ENCODE measurements around the gene KRTAP10-4.
"Not testable (repeated sequence)": the region's sequence is repeated elsewhere in the genome, so short reads cannot be mapped to it uniquely, and the experiment has no call there.

The KRTAP10-4 gene

GRCh38 chr21:44557491-44558328 lies 15.8 kb upstream of the KRTAP10-4 start:
- DNase-seq (ENCODE audit: low read depth), result no peak

GRCh38 chr21:44558329-44558675 lies 15.2 kb upstream of the KRTAP10-4 start:
- DNase-seq (ENCODE audit: low read depth), result not testable (repeated sequence)

GRCh38 chr21:44558695-44559094 lies 14.8 kb upstream of the KRTAP10-4 start, which contains the start of gene KRTAP10-3:
Gene KRTAP10-3, minus strand, starts transcription at chr21:44558795. Its CDS starts 80 bp downstream, at chr21:44558715.
- no peak for DNase-seq (ENCODE audit: low read depth)

GRCh38 chr21:44564099-44564498 lies 9.4 kb upstream of the KRTAP10-4 start:
- no peak for DNase-seq (ENCODE audit: low read depth)

GRCh38 chr21:44564886-44565598 lies 8.5 kb upstream of the KRTAP10-4 start:
- DNase-seq (ENCODE audit: low read depth), result no peak

GRCh38 chr21:44566403-44566802 lies 7.1 kb upstream of the KRTAP10-4 start:
- no peak for DNase-seq (ENCODE audit: low read depth)

GRCh38 chr21:44567481-44568171 lies 5.9 kb upstream of the KRTAP10-4 start:
- DNase-seq (ENCODE audit: low read depth), result no peak

- DNase-seq (ENCODE audit: low read depth), result no peak
Observed at GRCh38 chr21:44568261-44568660, 5.3 kb upstream of the KRTAP10-4 start.

- DNase-seq (ENCODE audit: low read depth), result no peak
Observed at GRCh38 chr21:44568667-44569556, 4.6 kb upstream of the KRTAP10-4 start.

- no peak for DNase-seq (ENCODE audit: low read depth)
Observed at GRCh38 chr21:44569861-44570517, 3.5 kb upstream of the KRTAP10-4 start.

GRCh38 chr21:44571296-44571695 lies 2.2 kb upstream of the KRTAP10-4 start:
- DNase-seq (ENCODE audit: low read depth), result no peak

GRCh38 chr21:44571844-44572782 lies 1.4 kb upstream of the KRTAP10-4 start:
- no peak for DNase-seq (ENCODE audit: low read depth)

- DNase-seq (ENCODE audit: low read depth), result no peak
Observed at GRCh38 chr21:44572959-44573583, 458 bp upstream of the KRTAP10-4 start.

GRCh38 chr21:44574457-44575306 lies 1.2 kb downstream of the KRTAP10-4 start:
- DNase-seq (ENCODE audit: low read depth), result no peak

- no peak for DNase-seq (ENCODE audit: low read depth)
Observed at GRCh38 chr21:44575307-44576024, 1.9 kb downstream of the KRTAP10-4 start.

- no peak for DNase-seq (ENCODE audit: low read depth)
Observed at GRCh38 chr21:44576025-44576420, 2.5 kb downstream of the KRTAP10-4 start.

GRCh38 chr21:44578371-44579055 lies 5.0 kb downstream of the KRTAP10-4 start:
- DNase-seq (ENCODE audit: low read depth), result no peak
